Breast epithelium (tissue), 4 donors: ENCODE results near the gene REXO1. TPM values are rescaled to one million over a fixed set of nuclear protein-coding genes. Genes with fewer than 3 reads are reported as not detected.

Experiments used
- DNase-seq, 2 donors: peaks; one replicate each; pipeline ENCODE4 v3.0.0-alpha.2; 2019; ENCODE audit warnings: low spot score in 2 of 2
- H3K27ac ChIP-seq, 2 donors: fragments of 200-600 bp; sonication (generic) in 1 of 2; one replicate each; pipeline ENCODE4 v1.5.1; 2016 to 2019; ENCODE audit warnings: mild to moderate bottlenecking in 1 of 2
- H3K27me3 ChIP-seq, 2 donors: fragments of 200-600 bp; sonication (generic) in 1 of 2; one replicate each; pipeline versions ENCODE4 v1.5.1 to v1.6.0; 2017 to 2019; ENCODE audit warnings: control low read depth in 1 of 2, mild to moderate bottlenecking in 1 of 2
- H3K36me3 ChIP-seq: fragments of 200-600 bp; one replicate; pipeline ENCODE4 v1.5.1; 2019
- H3K4me1 ChIP-seq, 2 donors: fragments of 200-600 bp; sonication (generic); one replicate each; pipeline ENCODE4 v1.5.1; 2016 to 2019; ENCODE audit warnings: control low read depth in 1 of 2
- H3K4me3 ChIP-seq, 3 donors: fragments of 200-600 bp; sonication (generic); 1 replicate in 2 of 3; 2 replicates in 1 of 3; pipeline ENCODE4 v1.5.1; 2016 to 2019; ENCODE audit warnings: mild to moderate bottlenecking in 3 of 3, moderate library complexity in 2 of 3
- H3K9me3 ChIP-seq, 2 donors: fragments of 200-600 bp; sonication (generic) in 1 of 2; one replicate each; pipeline ENCODE4 v1.5.1; 2016 to 2019; ENCODE audit warnings: control low read depth in 1 of 2
- CTCF ChIP-seq, 3 donors: fragments of 450-650 bp; IDR thresholded peaks; one replicate each; pipeline ENCODE4 v1.5.1; 2016 to 2017; ENCODE audit warnings: antibody characterized with exemption in 3 of 3, mild to moderate bottlenecking in 3 of 3, moderate library complexity in 3 of 3
- POLR2A ChIP-seq: fragments of 450-650 bp; IDR thresholded peaks from one replicate; pipeline ENCODE4 v1.6.1; 2016; ENCODE audit warnings: antibody characterized with exemption, mild to moderate bottlenecking, moderate library complexity
- POLR2AphosphoS5 ChIP-seq, 3 donors: sonication (generic); formaldehyde crosslinking; IDR thresholded peaks; one replicate each; pipeline ENCODE4 v1.6.1; 2017; ENCODE audit warnings: antibody characterized with exemption in 3 of 3
- intact Hi-C: fragments of 100-400 bp; cut with DNase I; formaldehyde crosslinking; loops from one replicate; pipeline ENCODE4 v1.15.1; 2023; ENCODE audit warnings: low total_unique reads
- total RNA-seq, 3 donors: library from RNA; depleted of rRNA; stranded (reverse); fragments of >200 nt; gene quantifications; one replicate each; pipeline ENCODE4 v1.1.0, GENCODE V29; 2016

REXO1 gene
- total RNA-seq, 3 donors from 2014 or later: 10.4 to 25.2 (median 19.7) TPM

GRCh38 chr19:1770866-1771576 is 77.3 kb downstream of the REXO1 start:
- no peak for DNase-seq
- intact Hi-C loops: no loop called here
- Histone ChIP-seq H3K9me3 (peaks cover 21 to 31% of the 10 kb centered on the region in 2 donors), H3K4me1 (no peaks in the 10 kb centered on the region), H3K36me3 (no peaks in the 10 kb centered on the region), H3K27me3 (peaks cover 20 to 89% of the 10 kb centered on the region in 2 donors), H3K27ac (no peak overlapping the region), H3K4me3 (no peak overlapping the region)
- no peak for TF ChIP-seq CTCF (IDR thresholded peaks at IDR 0.05)
- no peak for TF ChIP-seq POLR2A
- TF ChIP-seq POLR2AphosphoS5 (IDR thresholded peaks at IDR 0.05): no peak

- intact Hi-C loops: no loop called here
- DNase-seq: no peak
- H3K9me3 ChIP-seq: peaks cover 15 to 23% of the 10 kb centered on the region in 2 donors
- TF ChIP-seq POLR2AphosphoS5 (IDR thresholded peaks at IDR 0.05) (no peak), POLR2A (no peak), CTCF (IDR thresholded peaks at IDR 0.05) (no peak)
- no peak overlapping the region for H3K4me3 ChIP-seq
- H3K27ac ChIP-seq: no peak overlapping the region
- peaks cover 12 to 89% of the 10 kb centered on the region in 2 donors for H3K27me3 ChIP-seq
- H3K36me3 ChIP-seq: no peaks in the 10 kb centered on the region
- no peaks in the 10 kb centered on the region for H3K4me1 ChIP-seq
These were observed 78.7 kb downstream of the REXO1 start for GRCh38 chr19:1769645-1769985.

GRCh38 chr19:1768918-1769644 is 79.2 kb downstream of the REXO1 start:
- Histone ChIP-seq H3K4me3 (no peak overlapping the region), H3K36me3 (no peaks in the 10 kb centered on the region), H3K9me3 (peaks cover 15 to 23% of the 10 kb centered on the region in 2 donors), H3K27ac (no peak overlapping the region), H3K27me3 (peaks cover 12 to 89% of the 10 kb centered on the region in 2 donors), H3K4me1 (no peaks in the 10 kb centered on the region)
- intact Hi-C loops: no loop called here
- TF ChIP-seq POLR2A (no peak), POLR2AphosphoS5 (IDR thresholded peaks at IDR 0.05) (no peak), CTCF (IDR thresholded peaks at IDR 0.05) (no peak)
- DNase-seq: no peak

GRCh38 chr19:1768248-1768647 is 80.0 kb downstream of the REXO1 start:
- intact Hi-C loops: no loop called here

More at GRCh38 chr19:1768248-1768647, 80.0 kb downstream of the REXO1 start:
- no peak overlapping the region for H3K4me3 ChIP-seq
- H3K27ac ChIP-seq: no peak overlapping the region
- TF ChIP-seq POLR2AphosphoS5 (IDR thresholded peaks at IDR 0.05): no peak
- TF ChIP-seq CTCF (IDR thresholded peaks at IDR 0.05): no peak
- TF ChIP-seq POLR2A: no peak
- DNase-seq: no peak
- peaks cover 15 to 23% of the 10 kb centered on the region in 2 donors for H3K9me3 ChIP-seq
- H3K4me1 ChIP-seq: no peaks in the 10 kb centered on the region
- H3K27me3 ChIP-seq: peaks cover 12 to 89% of the 10 kb centered on the region in 2 donors
- no peaks in the 10 kb centered on the region for H3K36me3 ChIP-seq
